Calu3 (cell line): ENCODE results near the gene NOL8. TPM values are rescaled to one million over a fixed set of nuclear protein-coding genes. Genes with fewer than 3 reads are reported as not detected.

Experiments
- BruUV-seq: library from RNA; stranded (reverse); fragments of 400-500 nt; replicated peaks from 2 replicates; lab custom pipeline; 2021; lab: Mats Ljungman, UMichigan
- CTCF ChIA-PET: fragments of 300-600 bp; sonication (Branson Sonifier 250); formaldehyde crosslinking; loops from one replicate; lab custom pipeline; 2022; ENCODE audit warnings: antibody characterized with exemption; lab: Charles Lee
- DNase-seq: peaks from one replicate; pipeline ENCODE4 v3.0.0; 2022
- H3K27ac Mint-ChIP-seq: one replicate; pipeline ENCODE4 v1.8.0; 2022; ENCODE audit warnings: mixed read lengths; ENCODE audit not compliant: unreplicated experiment
- H3K27me3 Mint-ChIP-seq: one replicate; pipeline ENCODE4 v1.8.0; 2022; ENCODE audit warnings: mixed read lengths; ENCODE audit not compliant: unreplicated experiment
- H3K36me3 Mint-ChIP-seq: one replicate; pipeline ENCODE4 v1.8.0; 2022; ENCODE audit warnings: mild to moderate bottlenecking, moderate library complexity, mixed read lengths; ENCODE audit not compliant: insufficient read depth, unreplicated experiment
- H3K4me1 Mint-ChIP-seq: one replicate; pipeline ENCODE4 v1.8.0; 2022; ENCODE audit warnings: mild to moderate bottlenecking, low read depth, mixed read lengths; ENCODE audit not compliant: unreplicated experiment
- H3K4me3 Mint-ChIP-seq: one replicate; pipeline ENCODE4 v1.8.0; 2022; ENCODE audit warnings: mild to moderate bottlenecking, low read depth, moderate library complexity, mixed read lengths; ENCODE audit not compliant: unreplicated experiment
- H3K9me3 Mint-ChIP-seq: one replicate; pipeline ENCODE4 v1.8.0; 2022; ENCODE audit warnings: low read depth, mixed read lengths; ENCODE audit not compliant: unreplicated experiment
- CTCF ChIP-seq: fragments of 200-600 bp; IDR thresholded peaks from one replicate; pipeline ENCODE4 v1.8.0; 2022; ENCODE audit warnings: antibody characterized with exemption; ENCODE audit not compliant: unreplicated experiment
- intact Hi-C: fragments of 100-400 bp; cut with micrococcal nuclease; formaldehyde crosslinking; loops from one replicate; pipeline ENCODE4 v1.10.0; 2022; ENCODE audit not compliant: unreplicated experiment
- total RNA-seq: library from RNA; stranded (reverse); gene quantifications from 2 replicates; pipeline ENCODE4 v1.2.3, GENCODE V29; 2022

The NOL8 gene
- total RNA-seq, 1 experiment from 2014 or later, result 42.9 TPM

- CTCF ChIA-PET, result no interaction called here
- peaks cover 4% of the 10 kb centered on the region for H3K4me1 Mint-ChIP-seq
- H3K27ac Mint-ChIP-seq, result no peak overlapping the region
- H3K4me3 Mint-ChIP-seq, result no peak overlapping the region
- no peak for TF ChIP-seq CTCF
- no peak for DNase-seq
- BruUV-seq, result no TSS peak
- intact Hi-C loops, result no loop called here
- H3K9me3 Mint-ChIP-seq, result no peaks in the 10 kb centered on the region
- H3K27me3 Mint-ChIP-seq, result no peaks in the 10 kb centered on the region
- H3K36me3 Mint-ChIP-seq, result no peaks in the 10 kb centered on the region
Measured at GRCh38 chr9:92332577-92333281, 7.6 kb upstream of the NOL8 start.

GRCh38 chr9:92328225-92328624 is 3.1 kb upstream of the NOL8 start:
- peak; percentile 0 for DNase-seq
- Mint-ChIP-seq H3K27me3 (no peaks in the 10 kb centered on the region), H3K36me3 (peaks cover 24% of the 10 kb centered on the region), H3K4me1 (peaks cover 28% of the 10 kb centered on the region), H3K9me3 (no peaks in the 10 kb centered on the region), H3K4me3 (no peak overlapping the region), H3K27ac (no peak overlapping the region)
- TF ChIP-seq CTCF, result no peak
- intact Hi-C loops, result loop anchor here (10.0 kb wide), 2 partner anchors 107 to 307 kb away; no protein-coding TSS in a partner anchor
- CTCF ChIA-PET, result interaction anchor here (0.6 to 1.1 kb wide), 3 partner anchors 111 to 305 kb away, joined by 3 to 8 read pairs (median 4); partner anchors contain the start of gene SPTLC1
- BruUV-seq, result no TSS peak

- BruUV-seq, result no TSS peak
- H3K27ac Mint-ChIP-seq, result no peak overlapping the region
- H3K4me1 Mint-ChIP-seq, result peaks cover 28% of the 10 kb centered on the region
- CTCF ChIA-PET, result no interaction called here
- peaks cover 30% of the 10 kb centered on the region for H3K36me3 Mint-ChIP-seq
- peak overlapping the region; percentile 93 for H3K4me3 Mint-ChIP-seq
- no peak for TF ChIP-seq CTCF
- intact Hi-C loops, result loop anchor here (10.0 kb wide), 2 partner anchors 107 to 307 kb away; no protein-coding TSS in a partner anchor
- no peaks in the 10 kb centered on the region for H3K9me3 Mint-ChIP-seq
- no peaks in the 10 kb centered on the region for H3K27me3 Mint-ChIP-seq
- DNase-seq, result no peak
Measured at GRCh38 chr9:92327283-92327850, 2.2 kb upstream of the NOL8 start.

GRCh38 chr9:92325991-92326500 is 896 bp upstream of the NOL8 start:
- Mint-ChIP-seq H3K4me3 (peak overlapping the region; percentile 93), H3K9me3 (no peaks in the 10 kb centered on the region), H3K27me3 (no peaks in the 10 kb centered on the region), H3K4me1 (peaks cover 28% of the 10 kb centered on the region), H3K36me3 (peaks cover 30% of the 10 kb centered on the region), H3K27ac (peak overlapping the region; percentile 96)
- BruUV-seq, result no TSS peak
- TF ChIP-seq CTCF, result no peak
- CTCF ChIA-PET, result interaction anchor here (0.6 kb wide), 1 partner anchor 46 kb away, joined by 3 read pairs; no protein-coding TSS in a partner anchor
- intact Hi-C loops, result loop anchor here (10.0 kb wide), 2 partner anchors 109 to 309 kb away; no protein-coding TSS in a partner anchor
- DNase-seq, result no peak
